K562 (cell line): ENCODE data around the gene LENEP. TPM values are rescaled to one million over a fixed set of nuclear protein-coding genes. Genes with fewer than 3 reads are reported as not detected.

Source experiments
- ATF6 ChIP-seq: sonication (generic); formaldehyde crosslinking; IDR thresholded peaks from 2 replicates; pipeline ENCODE4 v1.4.0; 2020; ENCODE audit warnings: mild to moderate bottlenecking, missing genetic modification reagents
- BCL6 ChIP-seq: fragments of 250-450 bp; sonication (Bioruptor Pico); IDR thresholded peaks from 2 replicates; pipeline ENCODE4 v1.4.0; 2020
- BRF2 ChIP-seq: IDR thresholded peaks from 3 replicates; pipeline ENCODE4 v1.6.1; 2011; ENCODE audit warnings: borderline replicate concordance, mild to moderate bottlenecking; ENCODE audit not compliant: insufficient read length, insufficient read depth
- CREB3 ChIP-seq: fragments of 450-650 bp; conservative IDR thresholded peaks from 2 replicates; pipeline ENCODE4 v1.6.1; 2016; ENCODE audit warnings: missing genetic modification characterization, low read depth, mild to moderate bottlenecking, missing compliant biosample characterization, moderate library complexity
- ESRRB ChIP-seq: fragments of 250-450 bp; sonication (Bioruptor Pico); IDR thresholded peaks from 2 replicates; pipeline ENCODE4 v1.5.0; 2020; ENCODE audit warnings: mild to moderate bottlenecking, moderate library complexity, borderline replicate concordance
- FOXK1 ChIP-seq: sonication (generic); formaldehyde crosslinking; IDR thresholded peaks from 2 replicates; pipeline ENCODE4 v1.8.0; 2022; ENCODE audit warnings: missing genetic modification reagents, mild to moderate bottlenecking, borderline replicate concordance
- HIVEP1 ChIP-seq: fragments of 250-450 bp; sonication (Bioruptor Pico); IDR thresholded peaks from 2 replicates; pipeline ENCODE4 v1.4.0; 2020; ENCODE audit warnings: mild to moderate bottlenecking
- KDM4B ChIP-seq, 2 experiments: fragments of 450-650 bp in 1 of 2; sonication (generic) in 1 of 2; IDR thresholded peaks; 2 replicates each; pipeline ENCODE4 v1.6.1; 2016 to 2017; ENCODE audit warnings: borderline replicate concordance in 2 of 2, antibody characterized with exemption in 1 of 2, low read depth in 1 of 2, mild to moderate bottlenecking in 1 of 2
- MCM5 ChIP-seq: fragments of 450-650 bp; IDR thresholded peaks from 2 replicates; pipeline ENCODE4 v1.6.1; 2016; ENCODE audit warnings: low read depth
- MTF1 ChIP-seq: fragments of 250-450 bp; sonication (Bioruptor Pico); IDR thresholded peaks from 2 replicates; pipeline ENCODE4 v1.9.0; 2021; ENCODE audit warnings: moderate library complexity, mild to moderate bottlenecking, inconsistent platforms, borderline replicate concordance
- MYC ChIP-seq, 2 experiments: fragments of 250-450 bp in 1 of 2; sonication (Bioruptor Pico) in 1 of 2; IDR thresholded peaks; 2 replicates each; pipeline versions ENCODE4 v1.5.1 to v1.6.1; 2012 to 2021; ENCODE audit warnings: low read depth in 2 of 2, borderline replicate concordance in 1 of 2, improper control_type of control experiment in 1 of 2, low read length in 1 of 2, mild to moderate bottlenecking in 1 of 2, moderate library complexity in 1 of 2
- NFRKB ChIP-seq: fragments of 450-650 bp; IDR thresholded peaks from 2 replicates; pipeline ENCODE4 v1.6.1; 2016; ENCODE audit warnings: low read depth
- RAD51 ChIP-seq: fragments of 450-650 bp; IDR thresholded peaks from 2 replicates; pipeline ENCODE4 v1.7.1; 2016; ENCODE audit warnings: low read depth, mild to moderate bottlenecking, borderline replicate concordance
- SRSF9 ChIP-seq: fragments of 200-400 bp; formaldehyde crosslinking; IDR thresholded peaks from 2 replicates; pipeline ENCODE4 v1.6.1; 2017; ENCODE audit warnings: low read depth, low read length, borderline replicate concordance
- TCF7 ChIP-seq: sonication (generic); IDR thresholded peaks from 2 replicates; pipeline ENCODE4 v1.6.1; 2016; ENCODE audit warnings: antibody characterized with exemption, borderline replicate concordance
- ZBTB17 ChIP-seq: fragments of 450-650 bp; formaldehyde crosslinking; IDR thresholded peaks from 2 replicates; pipeline ENCODE4 v1.4.0; 2020; ENCODE audit warnings: mild to moderate bottlenecking
- ZC3H4 ChIP-seq: sonication (generic); formaldehyde crosslinking; IDR thresholded peaks from 2 replicates; pipeline ENCODE4 v1.9.0; 2021; ENCODE audit warnings: missing genetic modification reagents, borderline replicate concordance
- ZNF561 ChIP-seq: fragments of 450-650 bp; formaldehyde crosslinking; conservative IDR thresholded peaks from 2 replicates; pipeline ENCODE4 v1.4.0; 2020; ENCODE audit warnings: mild to moderate bottlenecking, moderate library complexity
- ZNF584 ChIP-seq: fragments of 200-800 bp; sonication (Bioruptor generic); IDR thresholded peaks from 2 replicates; pipeline ENCODE4 v1.6.1; 2016; ENCODE audit warnings: low read depth, mild to moderate bottlenecking, missing genetic modification characterization, missing compliant biosample characterization
- polyA plus RNA-seq, 8 experiments: library from polyadenylated mRNA; depleted of rRNA in 4 of 8; stranded (reverse) in 5 of 8; unstranded in 3 of 8; fragments of >200 nt; fragmentation: Nextera tagmentation in 2 of 8; fragmentation: Illumina TruSeq in 1 of 8; extraction: Ambion mirVana in 2 of 8; extraction: Trizol in 1 of 8; gene quantifications; 2 replicates each; pipeline versions ENCODE4 v1.2.1 to v1.2.3, GENCODE V29; 2011 to 2014; ENCODE audit warnings: inconsistent platforms in 1 of 8, missing spikeins in 1 of 8
- total RNA-seq, 7 experiments: library from RNA; depleted of rRNA in 6 of 7; stranded (reverse); fragments of >200 nt in 6 of 7; fragmentation: Illumina TruSeq in 2 of 7; extraction: Trizol in 2 of 7; gene quantifications; 2 replicates each; pipeline versions ENCODE4 v1.2.1 to v1.2.3, GENCODE V29; 2011 to 2021; ENCODE audit warnings: low replicate concordance in 1 of 7
- TF ChIP-seq, protein P1 (sequence below), 2 experiments: IDR thresholded peaks in 1 of 2; conservative IDR thresholded peaks in 1 of 2; 2 replicates each; pipeline ENCODE4 v1.6.1; 2016; ENCODE audit warnings: low read depth in 2 of 2, mild to moderate bottlenecking in 1 of 2, missing compliant biosample characterization in 1 of 2, missing genetic modification characterization in 1 of 2, moderate library complexity in 1 of 2

Gene LENEP
- total and polyA plus RNA-seq, 9 of the 15 experiments (the other 6 are each of a cell fraction or from before 2014, with no cell fraction given) = 0.23 to 0.87 (median 0.67) TPM; not detected in 5

GRCh38 chr1:154973344-154974101 lies 19.9 kb upstream of the LENEP start (continued):
- TF ChIP-seq BRF2 (no peak), RAD51 (no peak), ZNF584 (CRISPR knock-in tag) (no peak), ESRRB (no peak), ZBTB17 (CRISPR knock-in tag) (0 out of 2 replicates have a peak, but pooled peaks have one; percentile 34), CREB3 (no peak), HIVEP1 (CRISPR knock-in tag) (no peak), TCF7 (no peak), SRSF9 (no peak), FOXK1 (CRISPR knock-in tag) (no peak), NFRKB (peak; percentile 90; the same call in 1 of the 2 replicates), MYC (IDR thresholded peaks at IDR 0.05; ENCODE audit: low read depth, low read length) (peak; percentile 28; the same call in 1 of the 2 replicates), MYC (CRISPR knock-in tag; IDR thresholded peaks at IDR 0.05; ENCODE audit: borderline replicate concordance, low read depth) (no peak), ZNF561 (no peak), BCL6 (no peak), KDM4B (IDR thresholded peaks at IDR 0.05; ENCODE audit: borderline replicate concordance in 2 of 2, low read depth in 1 of 2) (no peak), MCM5 (no peak), MTF1 (CRISPR knock-in tag) (no peak), ZC3H4 (no peak), ATF6 (CRISPR knock-in tag) (no peak)
- TF ChIP-seq, protein P1, sequence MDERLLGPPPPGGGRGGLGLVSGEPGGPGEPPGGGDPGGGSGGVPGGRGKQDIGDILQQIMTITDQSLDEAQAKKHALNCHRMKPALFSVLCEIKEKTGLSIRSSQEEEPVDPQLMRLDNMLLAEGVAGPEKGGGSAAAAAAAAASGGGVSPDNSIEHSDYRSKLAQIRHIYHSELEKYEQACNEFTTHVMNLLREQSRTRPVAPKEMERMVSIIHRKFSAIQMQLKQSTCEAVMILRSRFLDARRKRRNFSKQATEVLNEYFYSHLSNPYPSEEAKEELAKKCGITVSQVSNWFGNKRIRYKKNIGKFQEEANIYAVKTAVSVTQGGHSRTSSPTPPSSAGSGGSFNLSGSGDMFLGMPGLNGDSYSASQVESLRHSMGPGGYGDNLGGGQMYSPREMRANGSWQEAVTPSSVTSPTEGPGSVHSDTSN (CRISPR knock-in tag; IDR thresholded peaks at IDR 0.05; ENCODE audit: low read depth) = no peak
- TF ChIP-seq, protein P1 (tag; conservative IDR thresholded peaks at IDR 0.05; ENCODE audit: low read depth) = 0 out of 2 replicates have a peak, but pooled peaks have one; percentile 23
